Astrocyte (in vitro differentiated cells and primary cell): ENCODE results near the gene DLL3.

Experiments used
- CTCF ChIP-seq: IDR thresholded peaks from 2 replicates; pipeline ENCODE4 v1.5.1; 2011; ENCODE audit warnings: low read depth, mild to moderate bottlenecking, inconsistent platforms, low read length, moderate library complexity; ENCODE audit not compliant: insufficient read depth
- EZH2 ChIP-seq: IDR thresholded peaks from 2 replicates; pipeline ENCODE4 v1.6.1; 2012; ENCODE audit warnings: mild to moderate bottlenecking, low read length, inconsistent platforms; ENCODE audit not compliant: insufficient read depth

GRCh38 chr19:39469036-39469435 lies 29.7 kb upstream of the DLL3 start:
- TF ChIP-seq CTCF (no peak), EZH2 (no peak)
